GM21529 (cell line): Measurements from ENCODE around the gene PSMA5.
"Not testable (repeated sequence)": the region's sequence is repeated elsewhere in the genome, so short reads cannot be mapped to it uniquely, and the experiment has no call there.

Experiments used
- ATAC-seq: cut with Tn5 transposase; IDR thresholded peaks from one replicate; pipeline ENCODE4 v1.9.1; 2021; ENCODE audit not compliant: unreplicated experiment

Gene PSMA5

GRCh38 chr1:109433322-109433721 is 7.1 kb upstream of the PSMA5 start:
- ATAC-seq, result no peak

GRCh38 chr1:109432336-109432735 is 6.1 kb upstream of the PSMA5 start:
- ATAC-seq, result no peak

- no peak for ATAC-seq
These were observed 871 bp upstream of the PSMA5 start for GRCh38 chr1:109427171-109427467.

GRCh38 chr1:109425391-109426280 is 612 bp downstream of the PSMA5 start:
- ATAC-seq, result peak; percentile 30

- ATAC-seq, result no peak
These were observed 2.8 kb downstream of the PSMA5 start for GRCh38 chr1:109423498-109423897.

GRCh38 chr1:109412551-109412950 is 13.7 kb downstream of the PSMA5 start:
- ATAC-seq, result no peak

- ATAC-seq, result no peak
These were observed 21.4 kb downstream of the PSMA5 start for GRCh38 chr1:109404838-109405237.

- no peak for ATAC-seq
These were observed 24.2 kb downstream of the PSMA5 start for GRCh38 chr1:109402025-109402424.

GRCh38 chr1:109400035-109400655 is 26.1 kb downstream of the PSMA5 start:
- no peak for ATAC-seq

- ATAC-seq, result no peak
These were observed 26.8 kb downstream of the PSMA5 start for GRCh38 chr1:109399326-109399957.

GRCh38 chr1:109398343-109399225 is 27.7 kb downstream of the PSMA5 start:
- no peak for ATAC-seq

- peak; percentile 75 for ATAC-seq
These were observed 28.5 kb downstream of the PSMA5 start, which contains the start of gene SORT1 for GRCh38 chr1:109397581-109398342. Gene SORT1 (minus strand): TSS chr1:109397918. CDS start chr1:109397892, 26 bp downstream.

- peak; percentile 17 for ATAC-seq
These were observed 29.2 kb downstream of the PSMA5 start for GRCh38 chr1:109396871-109397580.

GRCh38 chr1:109396513-109396839 is 29.8 kb downstream of the PSMA5 start:
- ATAC-seq, result no peak

GRCh38 chr1:109395602-109396512 is 30.4 kb downstream of the PSMA5 start:
- no peak for ATAC-seq

GRCh38 chr1:109395282-109395599 is 31.0 kb downstream of the PSMA5 start:
- not testable (repeated sequence) for ATAC-seq

GRCh38 chr1:109394591-109395281 is 31.5 kb downstream of the PSMA5 start:
- no peak for ATAC-seq

GRCh38 chr1:109393617-109394233 is 32.5 kb downstream of the PSMA5 start:
- ATAC-seq, result no peak
